HEK293T (cell line): ENCODE measurements around the gene RND1.

Source experiments
- ARNT ChIP-seq: fragments of 450-650 bp; IDR thresholded peaks from 2 replicates; pipeline ENCODE4 v1.6.1; 2017; ENCODE audit warnings: mild to moderate bottlenecking
- BHLHE40 ChIP-seq: fragments of 450-650 bp; IDR thresholded peaks from 2 replicates; pipeline ENCODE4 v1.6.1; 2016; ENCODE audit warnings: mild to moderate bottlenecking, moderate library complexity, borderline replicate concordance
- CTBP1 ChIP-seq: fragments of 450-650 bp; IDR thresholded peaks from 2 replicates; pipeline ENCODE4 v1.6.1; 2016; ENCODE audit warnings: borderline replicate concordance
- ELF4 ChIP-seq: fragments of 450-650 bp; IDR thresholded peaks from 2 replicates; pipeline ENCODE4 v1.6.1; 2017; ENCODE audit warnings: antibody characterized with exemption
- FOXA1 ChIP-seq: fragments of 450-650 bp; IDR thresholded peaks from 2 replicates; pipeline ENCODE4 v1.6.1; 2016; ENCODE audit warnings: mild to moderate bottlenecking
- FOXK2 ChIP-seq: fragments of 450-650 bp; IDR thresholded peaks from 2 replicates; pipeline ENCODE4 v1.6.1; 2016; ENCODE audit warnings: mild to moderate bottlenecking
- FOXM1 ChIP-seq: fragments of 450-650 bp; IDR thresholded peaks from 2 replicates; pipeline ENCODE4 v1.6.1; 2017; ENCODE audit warnings: mild to moderate bottlenecking, borderline replicate concordance
- HDGF ChIP-seq: fragments of 450-650 bp; IDR thresholded peaks from 2 replicates; pipeline ENCODE4 v1.6.1; 2017; ENCODE audit warnings: antibody characterized with exemption, borderline replicate concordance
- L3MBTL2 ChIP-seq: fragments of 450-650 bp; conservative IDR thresholded peaks from 2 replicates; pipeline ENCODE4 v1.6.1; 2016; ENCODE audit warnings: mild to moderate bottlenecking
- LEF1 ChIP-seq: fragments of 450-650 bp; IDR thresholded peaks from 2 replicates; pipeline ENCODE4 v1.6.1; 2017; ENCODE audit warnings: mild to moderate bottlenecking, borderline replicate concordance
- SP1 ChIP-seq: fragments of 450-650 bp; IDR thresholded peaks from 2 replicates; pipeline ENCODE4 v1.6.1; 2017
- SUZ12 ChIP-seq: fragments of 450-650 bp; IDR thresholded peaks from 2 replicates; pipeline ENCODE4 v1.6.1; 2016; ENCODE audit warnings: mild to moderate bottlenecking
- TARDBP ChIP-seq: fragments of 450-650 bp; IDR thresholded peaks from 2 replicates; pipeline ENCODE4 v1.6.1; 2016
- ZNF384 ChIP-seq: fragments of 450-650 bp; IDR thresholded peaks from 2 replicates; pipeline ENCODE4 v1.6.1; 2016

GRCh38 chr12:48859607-48860006 lies 6.1 kb downstream of the RND1 start:
- no peak for TF ChIP-seq L3MBTL2
- no peak for TF ChIP-seq SUZ12
- TF ChIP-seq HDGF = no peak
- TF ChIP-seq BHLHE40 = no peak
- no peak for TF ChIP-seq TARDBP
- no peak for TF ChIP-seq FOXA1
- TF ChIP-seq CTBP1 = no peak
- TF ChIP-seq LEF1 = no peak
- TF ChIP-seq SP1 = no peak
- no peak for TF ChIP-seq ZNF384
- TF ChIP-seq ELF4 = no peak
- no peak for TF ChIP-seq FOXK2
- TF ChIP-seq FOXM1 = no peak
- no peak for TF ChIP-seq ARNT
